ENCODE measurements around the gene UBAC2.

- TF ChIP-seq CTCF (IDR thresholded peaks at IDR 0.05), result no peak
- no peak for TF ChIP-seq POLR2A (IDR thresholded peaks at IDR 0.05)
Measured at GRCh38 chr13:99344610-99345208, 144.1 kb downstream of the UBAC2 start.

Data from sigmoid colon (tissue), 3 donors.